OCI-LY7 (cell line): Measurements from ENCODE around the gene GMEB2. TPM values are rescaled to one million over a fixed set of nuclear protein-coding genes. Genes with fewer than 3 reads are reported as not detected.

Source experiments
- Bru-seq: library from RNA; stranded (reverse); fragments of 400-500 nt; gene quantifications from one replicate; lab custom pipeline; 2021; lab: Mats Ljungman, UMichigan
- BruChase-seq, 2 experiments: library from RNA; stranded (reverse); fragments of 400-500 nt; gene quantifications; one replicate each; lab custom pipeline; 2021; lab: Mats Ljungman, UMichigan
- BruUV-seq: library from RNA; stranded (reverse); fragments of 400-500 nt; replicated peaks from 2 replicates; lab custom pipeline; 2021; lab: Mats Ljungman, UMichigan
- CTCF ChIA-PET: fragments of 300-600 bp; sonication (Branson Sonifier 250); formaldehyde crosslinking; loops from one replicate; lab custom pipeline; 2022; ENCODE audit warnings: antibody characterized with exemption; ENCODE audit not compliant: unreplicated experiment; lab: Charles Lee
- POLR2A ChIA-PET: fragments of 300-600 bp; sonication (Branson Sonifier 250); formaldehyde crosslinking; loops from one replicate; lab custom pipeline; 2022; ENCODE audit warnings: antibody characterized with exemption; lab: Charles Lee
- DNase-seq: peaks from one replicate; pipeline ENCODE4 v3.0.0-alpha.2; 2015; ENCODE audit warnings: low spot score
- H2AFZ ChIP-seq: fragments of 200-600 bp; sonication (generic), shearing (Covaris generic); 2 replicates; pipeline ENCODE4 v1.6.1; 2014; ENCODE audit warnings: mild to moderate bottlenecking, antibody characterized with exemption, low read length, moderate library complexity
- H3K27ac ChIP-seq: fragments of 200-600 bp; sonication (generic); 2 replicates; pipeline ENCODE4 v1.5.1; 2014; ENCODE audit warnings: mixed run types, low read depth, mild to moderate bottlenecking, moderate library complexity, low read length, inconsistent platforms; ENCODE audit not compliant: poor library complexity, severe bottlenecking
- H3K36me3 ChIP-seq: fragments of 200-600 bp; sonication (generic); 2 replicates; pipeline ENCODE4 v1.6.1; 2014; ENCODE audit warnings: mild to moderate bottlenecking, antibody characterized with exemption, low read length, moderate library complexity, mixed read lengths; ENCODE audit not compliant: insufficient read depth
- H3K4me1 ChIP-seq: fragments of 200-600 bp; sonication (generic); 2 replicates; pipeline ENCODE4 v1.5.1; 2014; ENCODE audit warnings: mild to moderate bottlenecking, low read length; ENCODE audit not compliant: insufficient read depth, poor library complexity, severe bottlenecking
- H3K4me2 ChIP-seq: fragments of 200-600 bp; sonication (generic); 2 replicates; pipeline ENCODE4 v1.6.1; 2014; ENCODE audit warnings: mild to moderate bottlenecking, low read length
- H3K4me3 ChIP-seq: fragments of 200-600 bp; sonication (generic); 2 replicates; pipeline ENCODE4 v1.5.1; 2014; ENCODE audit warnings: mild to moderate bottlenecking, low read depth, low read length; ENCODE audit not compliant: poor library complexity, severe bottlenecking
- H3K79me2 ChIP-seq: fragments of 200-600 bp; sonication (generic); 2 replicates; pipeline ENCODE4 v1.6.1; 2016; ENCODE audit warnings: low read depth, mild to moderate bottlenecking, low read length, moderate library complexity, mixed read lengths; ENCODE audit not compliant: insufficient read depth
- H3K9me2 ChIP-seq: fragments of 200-600 bp; sonication (generic); 2 replicates; pipeline ENCODE4 v1.6.1; 2016; ENCODE audit warnings: mild to moderate bottlenecking, low read length, mixed read lengths; ENCODE audit not compliant: insufficient read depth
- H3K9me3 ChIP-seq: fragments of 200-600 bp; sonication (generic); 2 replicates; pipeline ENCODE4 v1.6.1; 2014; ENCODE audit warnings: mild to moderate bottlenecking, mixed run types, low read length, mixed read lengths
- H4K20me1 ChIP-seq: fragments of 200-600 bp; sonication (generic); 2 replicates; pipeline ENCODE4 v1.6.1; 2014; ENCODE audit warnings: mild to moderate bottlenecking, antibody characterized with exemption, low read length, moderate library complexity, mixed read lengths; ENCODE audit not compliant: insufficient read depth
- EZH2phosphoT487 ChIP-seq: fragments of 200-600 bp; sonication (generic); IDR thresholded peaks from 2 replicates; pipeline ENCODE4 v1.6.1; 2018; ENCODE audit warnings: low read depth, borderline replicate concordance, mild to moderate bottlenecking, mixed run types, antibody characterized with exemption, low read length, moderate library complexity, mixed read lengths
- intact Hi-C: fragments of 100-400 bp; cut with micrococcal nuclease; formaldehyde crosslinking; loops from one replicate; pipeline ENCODE4 v1.10.0; 2022; ENCODE audit not compliant: unreplicated experiment
- long read RNA-seq: library from polyadenylated mRNA; stranded (forward); transcript quantifications from one replicate; pipeline ENCODE4 v2.0.0, GENCODE V29; 2022
- total RNA-seq, 2 experiments: library from RNA; depleted of rRNA in 1 of 2; stranded (reverse); fragments of >200 nt in 1 of 2; shearing (Covaris generic) in 1 of 2; gene quantifications; 2 replicates each; pipeline ENCODE4 v1.2.3, GENCODE V29; 2014 to 2022
- TF ChIP-seq, protein P1 (sequence below): fragments of 200-600 bp; sonication (generic); conservative IDR thresholded peaks from 2 replicates; pipeline ENCODE4 v1.5.1; 2014; ENCODE audit warnings: mild to moderate bottlenecking, antibody characterized with exemption, low read length, moderate library complexity, mixed read lengths

Gene GMEB2, protein sequence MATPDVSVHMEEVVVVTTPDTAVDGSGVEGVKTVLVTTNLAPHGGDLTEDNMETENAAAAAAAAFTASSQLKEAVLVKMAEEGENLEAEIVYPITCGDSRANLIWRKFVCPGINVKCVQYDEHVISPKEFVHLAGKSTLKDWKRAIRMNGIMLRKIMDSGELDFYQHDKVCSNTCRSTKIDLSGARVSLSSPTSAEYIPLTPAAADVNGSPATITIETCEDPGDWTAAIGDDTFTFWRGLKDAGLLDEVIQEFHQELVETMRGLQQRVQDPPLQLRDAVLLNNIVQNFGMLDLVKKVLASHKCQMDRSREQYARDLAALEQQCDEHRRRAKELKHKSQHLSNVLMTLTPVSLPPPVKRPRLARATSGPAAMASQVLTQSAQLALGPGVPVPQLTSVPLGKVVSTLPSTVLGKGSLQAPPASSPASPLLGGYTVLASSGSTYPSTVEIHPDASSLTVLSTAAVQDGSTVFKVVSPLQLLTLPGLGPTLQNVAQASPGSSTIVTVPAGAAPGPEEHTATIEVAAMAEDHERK
- total RNA-seq (2014; rRNA removed; shearing (Covaris generic)) = 14.3 and 15.6 TPM in 2 replicates
- 15.0 and 15.6 TPM in 2 replicates for total RNA-seq (2022)
- percentile 55 among the genes with signal in this experiment for Bru-seq, nascent RNA
- BruChase-seq, experiment 1, labeled RNA remaining after a 6-hour chase = percentile 53 among the genes with signal in this experiment
- BruChase-seq, experiment 2, labeled RNA remaining after a 2-hour chase = percentile 59 among the genes with signal in this experiment
- long read RNA-seq, full-length matches to known transcripts = 15 of 41 reads
- long read RNA-seq, partial matches to known transcripts = 5 of 41 reads
- long read RNA-seq, other reads (novel, unspliced or antisense) = 21 of 41 reads

DNA sequence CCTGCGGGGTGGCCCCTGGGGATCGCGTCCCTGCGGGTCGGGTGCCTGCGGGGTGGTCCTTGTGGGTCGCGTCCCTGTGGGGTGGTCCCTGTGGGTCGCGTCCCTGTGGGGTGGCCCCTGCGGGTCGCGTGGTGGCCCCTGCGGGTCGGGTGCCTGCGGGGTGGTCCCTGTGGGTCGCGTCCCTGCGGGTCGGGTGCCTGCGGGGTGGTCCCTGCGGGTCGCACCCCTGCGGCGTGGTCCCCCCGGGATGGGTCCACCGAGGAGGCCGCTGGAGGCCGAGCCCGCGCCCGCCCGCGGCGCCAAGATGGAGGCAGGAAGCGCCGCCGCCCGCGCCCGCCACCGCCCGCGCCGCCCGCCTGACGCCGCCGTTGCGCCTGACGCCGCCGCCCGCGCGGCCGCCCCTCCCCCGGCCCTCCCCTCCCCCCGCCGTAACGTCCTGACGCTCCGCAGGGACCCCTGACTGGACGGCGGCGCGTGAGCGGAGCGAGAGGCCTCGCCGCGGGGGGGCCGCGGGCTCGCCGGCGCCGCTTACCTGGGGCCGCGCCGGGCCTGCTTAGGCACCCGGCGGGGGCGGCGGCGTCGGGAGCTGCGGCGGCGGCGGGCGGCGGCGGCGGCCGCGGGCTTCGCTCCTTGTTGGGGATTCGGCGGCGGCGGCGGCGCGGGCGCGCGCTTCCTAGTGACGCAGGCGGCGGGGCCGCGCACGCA is at the start of gene GMEB2:
GMEB2 (minus strand) TSS at position 678 of the 705 bp plus-strand sequence. CDS start 7,704 bp downstream, outside the sequence.
- TF ChIP-seq, protein P1, sequence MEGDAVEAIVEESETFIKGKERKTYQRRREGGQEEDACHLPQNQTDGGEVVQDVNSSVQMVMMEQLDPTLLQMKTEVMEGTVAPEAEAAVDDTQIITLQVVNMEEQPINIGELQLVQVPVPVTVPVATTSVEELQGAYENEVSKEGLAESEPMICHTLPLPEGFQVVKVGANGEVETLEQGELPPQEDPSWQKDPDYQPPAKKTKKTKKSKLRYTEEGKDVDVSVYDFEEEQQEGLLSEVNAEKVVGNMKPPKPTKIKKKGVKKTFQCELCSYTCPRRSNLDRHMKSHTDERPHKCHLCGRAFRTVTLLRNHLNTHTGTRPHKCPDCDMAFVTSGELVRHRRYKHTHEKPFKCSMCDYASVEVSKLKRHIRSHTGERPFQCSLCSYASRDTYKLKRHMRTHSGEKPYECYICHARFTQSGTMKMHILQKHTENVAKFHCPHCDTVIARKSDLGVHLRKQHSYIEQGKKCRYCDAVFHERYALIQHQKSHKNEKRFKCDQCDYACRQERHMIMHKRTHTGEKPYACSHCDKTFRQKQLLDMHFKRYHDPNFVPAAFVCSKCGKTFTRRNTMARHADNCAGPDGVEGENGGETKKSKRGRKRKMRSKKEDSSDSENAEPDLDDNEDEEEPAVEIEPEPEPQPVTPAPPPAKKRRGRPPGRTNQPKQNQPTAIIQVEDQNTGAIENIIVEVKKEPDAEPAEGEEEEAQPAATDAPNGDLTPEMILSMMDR = no peak
- no peak for TF ChIP-seq EZH2phosphoT487
- intact Hi-C loops = loop anchor here (5.0 to 10.0 kb wide), 4 partner anchors 74 to 451 kb away; partner anchors contain the start of genes FNDC11, PTK6, RGS19 and SAMD10
- no TSS peak for BruUV-seq

GRCh38 chr20:63675681-63676368 is 48.9 kb upstream of the GMEB2 start:
- ChIA-PET CTCF (no interaction called here), POLR2A (no interaction called here)
- peaks cover 48% of the 10 kb centered on the region for H3K36me3 ChIP-seq
- BruUV-seq = no TSS peak
- H3K27ac ChIP-seq = no peak overlapping the region
- no peaks in the 10 kb centered on the region for H3K79me2 ChIP-seq
- no peak overlapping the region for H3K4me3 ChIP-seq
- H4K20me1 ChIP-seq = no peaks in the 10 kb centered on the region
- no peak overlapping the region for H3K4me2 ChIP-seq
- no peaks in the 10 kb centered on the region for H3K9me2 ChIP-seq
- no peak for DNase-seq
- intact Hi-C loops = no loop called here
- H3K9me3 ChIP-seq = no peaks in the 10 kb centered on the region
- no peaks in the 10 kb centered on the region for H3K4me1 ChIP-seq
- TF ChIP-seq, protein P1 = no peak
- no peak for TF ChIP-seq EZH2phosphoT487
- H2AFZ ChIP-seq = no peak overlapping the region

More for the DNA sequence above, at the start of gene GMEB2:
- peak; percentile 87 for DNase-seq
- Histone ChIP-seq H3K79me2 (peaks cover 45% of the 10 kb centered on the region), H3K4me1 (peaks cover 15% of the 10 kb centered on the region), H3K9me2 (no peaks in the 10 kb centered on the region), H3K36me3 (peaks cover 16% of the 10 kb centered on the region; the same call in 1 of the 2 replicates), H2AFZ (peak within 1 kb of the TSS; percentile 62), H4K20me1 (no peaks in the 10 kb centered on the region), H3K4me3 (peak within 1 kb of the TSS; percentile 96), H3K4me2 (peak within 1 kb of the TSS; percentile 100), H3K9me3 (no peaks in the 10 kb centered on the region), H3K27ac (peak within 1 kb of the TSS; percentile 48)
- ChIA-PET POLR2A (interaction anchor here (0.6 to 1.7 kb wide), 3 partner anchors 12 to 16 kb away, joined by 3 to 11 read pairs (median 3); no protein-coding TSS in a partner anchor), CTCF (no interaction called here)
